CD4-positive, alpha-beta T cell treated with Interleukin-17A for 1 hour (primary cell): ENCODE results near the gene TNIK.

Experiments used
- DNase-seq: peaks from one replicate; pipeline ENCODE4 v3.0.0-alpha.2; 2020

The TNIK gene

DNA sequence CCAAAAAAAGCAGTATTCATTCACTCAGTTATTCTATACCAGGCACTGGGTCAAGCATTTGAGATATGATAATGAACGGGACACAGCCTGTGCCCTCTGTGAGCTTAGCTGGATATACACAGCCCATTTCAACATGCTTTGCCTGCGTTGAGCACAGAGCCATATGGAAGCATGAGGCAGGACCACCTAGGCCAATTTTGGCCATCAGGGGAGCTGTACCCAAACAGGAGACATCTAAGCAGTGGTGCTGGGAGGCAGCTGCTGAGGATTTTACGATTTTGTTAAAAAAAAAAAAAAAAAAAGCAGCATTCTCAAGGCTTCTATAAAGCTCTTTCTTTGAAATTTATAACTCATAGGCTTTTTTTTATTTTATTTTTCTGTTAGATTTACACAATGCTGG lies 346.5 kb downstream of the TNIK start:
- DNase-seq: no peak

DNA sequence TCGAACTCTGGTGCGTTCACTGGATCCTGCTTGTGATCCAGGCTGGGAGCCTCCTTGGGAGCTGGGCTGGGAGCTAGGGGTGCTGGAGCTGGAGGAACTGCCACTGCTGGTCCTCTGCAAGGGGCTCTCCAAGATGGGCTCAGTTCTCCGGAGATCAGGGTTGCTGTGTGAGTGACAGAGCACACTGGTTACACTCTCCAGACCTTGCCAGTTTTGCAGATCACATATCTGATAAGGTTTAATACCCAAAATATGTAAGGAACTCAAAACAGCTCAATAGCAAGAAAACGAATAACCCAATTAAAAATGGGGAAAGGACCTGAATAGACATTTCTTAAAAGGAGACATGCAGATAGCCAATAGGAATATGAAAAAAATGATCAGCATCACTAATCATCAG lies 349.5 kb downstream of the TNIK start:
- no peak for DNase-seq

DNA sequence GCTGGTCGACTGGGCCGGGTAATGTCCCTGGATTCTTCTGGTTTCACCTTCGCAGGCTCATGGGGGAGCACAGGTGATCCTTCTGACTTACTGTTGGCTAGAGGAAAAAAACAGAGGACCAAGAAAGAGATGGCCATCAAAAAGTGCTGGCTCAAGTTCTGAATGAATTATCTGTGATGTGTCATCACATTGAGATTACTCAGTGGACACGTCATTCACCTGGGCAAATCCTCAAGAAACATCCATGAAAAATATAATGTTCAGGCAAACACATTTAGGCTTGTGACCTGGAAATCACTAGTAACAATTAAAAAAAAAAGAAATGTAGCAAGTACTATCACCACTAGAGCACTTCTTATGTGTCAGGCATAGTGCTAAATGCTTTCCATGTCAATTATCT lies 352.1 kb downstream of the TNIK start:
- DNase-seq: no peak

DNA sequence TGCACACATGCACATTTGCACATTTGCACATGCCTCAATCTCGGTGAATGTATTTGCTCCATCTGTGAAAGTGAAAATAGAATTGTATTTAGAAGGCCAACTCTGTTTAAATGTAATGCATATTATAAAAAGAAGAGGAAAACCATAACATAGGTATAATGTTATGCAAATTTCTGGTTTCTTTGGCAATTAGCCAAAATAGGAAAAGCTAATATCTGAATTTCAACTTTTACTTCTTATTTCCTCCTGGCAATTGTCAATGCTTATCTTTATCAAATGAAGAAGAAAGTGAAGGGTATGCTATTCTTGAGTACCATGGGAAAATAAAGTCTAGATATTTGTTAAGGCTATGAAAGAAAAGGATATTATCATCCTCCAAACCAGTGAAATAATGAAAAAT lies 357.0 kb downstream of the TNIK start:
- no peak for DNase-seq

DNA sequence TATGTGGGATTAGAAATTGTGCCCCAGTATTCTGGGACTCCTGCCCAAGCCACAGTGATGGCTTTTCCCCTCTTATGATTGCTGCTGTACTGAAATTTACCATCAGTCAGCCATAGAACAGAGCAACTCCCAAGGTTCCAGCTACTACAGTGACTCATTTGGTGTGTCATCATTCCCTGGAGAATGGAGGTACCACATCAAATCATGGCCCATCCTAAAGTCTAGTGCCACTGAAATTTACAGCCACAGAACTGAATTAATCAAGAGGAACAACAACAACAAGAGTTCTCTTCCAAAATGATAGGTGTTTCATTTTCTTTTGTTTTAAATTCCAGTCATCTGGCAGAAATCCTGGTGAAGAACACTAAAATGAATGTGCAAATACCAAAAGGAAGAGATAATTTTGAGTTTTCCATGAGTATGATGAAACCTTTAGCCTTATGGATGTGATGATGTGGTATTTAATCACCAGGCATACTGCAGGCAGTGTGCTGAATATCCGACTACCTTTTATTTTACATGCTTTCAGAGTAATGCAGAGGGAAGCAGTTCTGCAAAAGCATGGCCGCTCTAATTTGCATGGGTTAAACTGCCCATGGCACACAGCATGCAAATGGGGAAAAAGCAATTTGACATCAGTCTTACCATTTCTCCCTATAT lies 358.1 kb downstream of the TNIK start:
- no peak for DNase-seq

DNA sequence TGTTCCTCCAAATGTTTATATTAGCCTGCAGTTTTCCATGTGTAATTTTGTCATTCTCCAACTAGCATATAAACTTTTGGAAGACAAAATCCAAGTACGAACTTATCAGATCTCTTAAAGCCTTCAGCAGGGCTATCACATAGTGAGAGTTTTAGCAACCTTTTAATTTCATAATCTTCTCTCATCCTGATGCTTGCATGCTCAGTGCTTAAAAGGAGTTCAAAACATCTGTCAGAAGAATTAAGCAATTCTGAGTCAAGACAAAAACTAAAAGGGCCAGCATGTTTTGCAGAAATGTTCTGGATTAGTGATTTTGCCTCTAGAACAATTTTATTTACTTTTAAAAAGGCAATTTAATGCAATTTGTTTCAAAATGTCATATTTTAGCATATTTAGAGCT lies 360.3 kb downstream of the TNIK start:
- DNase-seq: no peak

DNA sequence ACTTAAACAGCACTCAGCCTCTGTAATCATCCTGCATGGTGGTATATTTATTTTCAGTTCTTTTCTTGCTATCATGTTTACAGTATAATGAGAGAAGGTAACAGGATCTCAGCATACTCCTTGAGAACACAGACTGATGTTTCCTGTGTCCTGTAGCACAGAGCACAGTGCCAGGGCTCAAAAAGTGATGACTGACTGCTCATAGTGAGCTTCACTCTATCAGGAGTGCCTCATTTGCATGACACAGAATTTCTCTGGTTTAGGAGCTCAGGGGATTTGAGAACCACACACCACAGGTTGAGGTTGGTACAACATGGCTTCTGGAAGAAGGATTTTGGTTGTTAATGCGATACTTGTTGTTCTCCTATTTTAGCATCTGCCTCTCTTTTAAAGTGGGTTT lies 365.1 kb downstream of the TNIK start:
- no peak for DNase-seq

DNA sequence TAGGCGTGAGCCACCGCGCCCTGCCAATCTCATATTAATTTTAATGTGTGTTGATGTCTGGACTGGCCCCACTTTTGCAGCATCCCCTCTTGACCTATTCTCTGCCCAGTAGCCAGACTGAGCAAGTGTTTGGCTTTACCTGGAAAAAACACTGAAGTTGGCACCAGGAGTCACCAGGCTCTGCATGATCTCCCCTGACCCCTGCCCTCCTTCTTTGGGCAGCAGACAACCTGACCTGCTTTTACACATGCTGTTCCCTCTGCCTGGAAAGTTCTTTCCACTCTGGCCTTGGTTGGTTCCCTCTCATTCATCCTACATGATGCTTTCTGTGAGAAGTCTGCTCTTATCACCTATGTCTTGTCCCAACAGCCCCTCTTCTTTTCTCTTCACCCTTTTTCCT lies 365.8 kb downstream of the TNIK start:
- no peak for DNase-seq

DNA sequence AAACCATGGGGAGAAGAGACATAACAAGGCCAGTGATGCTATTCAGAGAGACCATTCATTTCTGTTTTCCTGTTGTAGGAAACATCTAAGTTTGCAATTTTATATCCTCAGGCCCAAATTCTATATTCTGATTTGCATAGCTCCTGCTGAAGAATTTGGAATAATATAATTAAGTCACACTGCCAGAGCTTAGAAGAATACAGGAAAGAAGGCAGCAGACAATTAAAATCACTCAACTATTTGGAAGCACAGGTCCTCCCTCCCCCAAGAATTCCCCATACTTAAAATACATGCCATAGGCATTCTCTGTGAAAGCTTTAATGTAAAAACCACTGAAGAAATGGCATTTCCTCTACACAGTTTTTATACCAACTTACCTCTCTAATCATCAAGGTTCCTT lies 366.7 kb downstream of the TNIK start:
- no peak for DNase-seq

DNA sequence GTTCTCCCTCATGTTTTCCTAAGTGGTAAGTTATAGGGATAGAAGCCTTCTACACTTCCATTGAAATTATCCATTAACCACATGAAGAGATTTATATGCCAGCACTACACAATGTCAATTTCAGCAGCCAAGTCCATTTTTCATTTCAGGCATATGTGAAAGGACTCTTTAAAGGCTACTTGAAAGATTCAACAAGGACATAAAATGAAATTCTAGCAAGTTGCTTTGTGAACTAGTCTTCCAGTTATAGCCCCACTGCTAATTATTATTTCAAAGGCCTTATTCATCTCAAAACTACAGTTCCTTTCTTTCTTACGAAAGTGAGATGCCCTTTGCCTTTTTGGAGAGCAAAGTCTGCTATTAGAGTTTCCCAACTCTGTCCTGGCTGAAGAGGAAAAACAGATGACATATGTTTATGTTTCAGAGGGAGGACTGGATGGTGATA lies 367.7 kb downstream of the TNIK start:
- DNase-seq: no peak

DNA sequence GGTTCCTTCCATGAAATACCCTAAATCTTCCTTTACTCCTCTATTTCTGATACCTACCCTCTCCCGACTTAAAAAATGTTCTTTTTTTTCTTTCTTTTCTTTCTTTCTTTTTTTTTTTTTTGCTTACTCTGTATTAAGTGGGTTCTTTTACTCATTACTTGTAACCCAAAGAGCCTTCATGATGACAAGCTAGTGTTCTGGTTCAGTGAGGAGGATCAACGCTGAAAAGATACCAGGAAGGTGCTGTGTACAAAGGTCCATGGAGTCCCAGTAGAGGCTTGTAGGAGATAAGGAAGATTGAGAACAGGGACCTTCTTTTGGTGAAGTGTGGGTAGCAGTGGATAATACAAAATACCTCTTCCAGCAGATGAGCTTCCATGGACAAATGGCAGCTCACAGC lies 369.9 kb downstream of the TNIK start:
- DNase-seq: no peak

DNA sequence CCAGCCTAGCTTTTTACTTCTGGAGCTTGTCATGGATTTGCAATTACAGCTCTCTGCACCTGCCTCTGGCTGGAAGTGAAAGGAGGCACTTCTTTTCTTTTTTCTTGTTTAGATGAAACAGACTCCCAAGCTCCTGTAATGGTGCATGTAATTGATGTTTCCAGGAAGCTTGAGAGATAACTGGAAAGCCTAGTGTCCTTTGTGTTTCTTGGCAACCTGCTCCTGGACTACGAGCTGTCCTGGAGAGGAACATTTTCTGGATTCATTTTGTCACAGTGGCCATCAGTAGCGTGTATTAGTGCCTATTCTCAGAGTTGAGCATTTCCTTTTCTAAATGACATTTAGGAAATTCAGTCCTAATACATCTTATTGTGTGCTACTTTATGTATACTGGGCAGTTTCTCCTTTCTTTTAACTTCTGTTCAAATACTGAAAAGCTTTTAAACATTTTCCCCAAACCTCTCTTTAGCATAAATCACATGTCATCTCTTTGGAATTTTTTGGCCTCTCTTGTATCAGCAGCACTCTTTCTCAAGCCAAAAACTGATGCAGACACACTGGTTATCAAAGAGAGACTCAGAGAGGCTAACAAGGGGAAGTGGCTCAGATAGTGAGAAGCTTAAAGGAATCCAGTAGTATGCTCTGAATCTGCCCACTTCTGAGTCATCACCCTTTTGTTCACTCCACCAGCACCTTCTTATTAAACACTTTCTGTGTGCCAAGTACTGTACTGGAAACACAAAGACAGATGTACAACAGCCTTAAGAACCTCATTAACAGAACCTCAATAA lies 371.0 kb downstream of the TNIK start:
- no peak for DNase-seq

DNA sequence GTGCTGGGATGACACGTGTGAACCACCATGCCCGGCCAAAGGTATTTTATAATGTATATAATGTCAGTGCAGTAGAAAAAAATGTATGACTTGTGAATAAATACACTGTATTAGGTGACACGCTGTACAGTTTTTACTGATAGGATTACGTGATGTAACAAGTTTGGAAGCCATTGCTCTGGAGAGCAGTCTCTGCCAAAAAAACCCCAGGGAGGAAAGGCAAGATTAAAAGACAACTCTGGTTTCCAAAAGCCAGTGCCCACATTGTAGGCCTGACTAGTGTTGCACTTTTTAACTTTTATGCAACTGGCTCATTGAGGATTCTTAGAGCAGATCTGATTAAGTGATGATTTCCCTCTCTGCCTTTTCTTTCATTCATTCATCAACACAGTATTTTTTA lies 371.7 kb downstream of the TNIK start:
- DNase-seq: no peak

DNA sequence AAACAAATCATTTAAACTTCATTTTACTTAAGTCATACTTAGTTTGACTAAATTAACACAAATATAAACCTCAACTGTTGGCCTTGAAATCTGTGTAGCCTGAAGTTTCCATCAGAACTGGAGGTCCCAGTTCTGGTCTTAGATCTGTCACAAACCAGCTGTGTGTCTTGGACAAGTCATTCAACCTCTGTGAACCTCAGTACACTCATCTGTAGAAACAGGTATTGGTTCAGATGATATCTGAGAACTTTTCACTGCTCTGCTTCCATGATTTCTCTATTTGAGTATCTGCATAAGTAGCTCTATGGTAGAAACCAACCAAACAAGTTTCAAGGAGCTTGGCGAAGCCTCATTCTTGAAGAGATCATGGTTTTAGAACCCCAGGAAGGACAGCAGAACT lies 373.3 kb downstream of the TNIK start:
- no peak for DNase-seq

DNA sequence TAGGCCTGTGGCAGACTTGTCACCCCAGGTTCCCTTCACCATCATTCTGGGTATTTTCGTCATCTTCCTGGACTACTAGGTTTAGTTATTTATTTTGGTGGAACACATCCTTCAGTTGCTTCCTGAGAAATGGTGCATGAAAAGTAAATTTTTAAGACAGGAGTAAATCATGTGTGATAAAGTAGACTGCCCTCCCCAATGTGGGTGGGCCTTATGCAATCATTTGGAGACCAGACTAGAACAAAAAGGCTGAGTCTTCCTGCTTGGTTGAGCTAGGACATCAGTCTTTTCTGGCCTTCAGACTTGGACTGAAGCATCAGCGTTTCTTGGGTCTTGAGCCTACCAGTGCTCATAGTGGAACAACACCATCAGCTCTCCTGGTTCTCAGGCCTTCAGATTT lies 382.9 kb downstream of the TNIK start:
- DNase-seq: no peak

DNA sequence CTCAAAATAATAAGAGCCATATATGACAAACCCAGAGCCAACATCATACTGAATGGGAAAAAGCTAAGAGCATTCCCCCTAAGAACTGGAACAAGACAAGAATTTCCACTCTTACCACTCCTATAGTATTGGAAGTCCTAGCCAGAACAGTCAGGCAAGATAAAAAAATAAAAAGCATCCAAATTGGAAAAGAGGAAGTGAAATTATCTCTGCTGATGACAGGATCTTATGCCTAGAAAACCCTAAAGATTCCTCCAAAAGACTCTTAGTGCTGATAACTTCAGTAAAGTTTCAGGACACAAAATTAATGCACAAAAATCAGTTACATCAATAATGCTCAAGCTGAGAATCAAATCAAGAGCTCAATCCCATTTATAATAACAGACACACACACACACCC lies 387.8 kb downstream of the TNIK start:
- DNase-seq: no peak

DNA sequence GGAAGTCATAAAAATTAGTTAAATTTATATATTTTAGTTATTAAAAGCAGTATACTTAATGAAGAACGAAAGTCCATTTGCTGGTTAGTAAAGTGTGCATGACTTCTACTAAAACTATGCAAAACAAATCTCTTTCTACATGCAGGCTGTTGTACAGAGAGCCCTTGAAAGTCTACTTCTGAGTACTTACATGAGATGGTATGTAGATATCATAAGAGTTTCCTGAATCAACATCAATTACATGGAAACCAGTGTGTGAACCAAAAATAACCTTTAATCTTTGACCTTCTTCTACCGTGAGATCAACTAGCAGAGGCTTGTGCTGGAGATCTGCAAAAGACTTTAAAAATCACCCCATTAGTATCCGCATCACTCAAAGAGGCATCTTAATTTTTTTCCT lies 391.5 kb downstream of the TNIK start:
- DNase-seq: no peak

DNA sequence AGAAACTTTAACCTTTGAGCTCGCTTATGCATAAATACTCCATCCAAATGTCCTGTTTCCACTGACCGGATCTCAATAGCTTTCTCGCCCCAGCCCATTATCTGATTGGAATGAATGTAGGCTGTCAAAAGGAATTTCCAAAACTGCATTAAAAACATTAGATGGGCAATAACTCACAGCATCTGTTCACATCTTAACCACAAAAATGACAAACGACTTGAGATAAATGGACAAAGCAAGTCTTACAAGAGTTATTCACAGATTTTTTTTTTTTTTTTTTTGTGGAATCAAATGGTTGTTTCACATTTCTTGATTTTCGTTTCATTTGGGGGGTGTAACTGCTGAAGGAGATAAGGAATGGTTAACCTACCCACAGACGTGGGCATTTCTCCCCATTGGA lies 394.0 kb downstream of the TNIK start:
- DNase-seq: no peak

DNA sequence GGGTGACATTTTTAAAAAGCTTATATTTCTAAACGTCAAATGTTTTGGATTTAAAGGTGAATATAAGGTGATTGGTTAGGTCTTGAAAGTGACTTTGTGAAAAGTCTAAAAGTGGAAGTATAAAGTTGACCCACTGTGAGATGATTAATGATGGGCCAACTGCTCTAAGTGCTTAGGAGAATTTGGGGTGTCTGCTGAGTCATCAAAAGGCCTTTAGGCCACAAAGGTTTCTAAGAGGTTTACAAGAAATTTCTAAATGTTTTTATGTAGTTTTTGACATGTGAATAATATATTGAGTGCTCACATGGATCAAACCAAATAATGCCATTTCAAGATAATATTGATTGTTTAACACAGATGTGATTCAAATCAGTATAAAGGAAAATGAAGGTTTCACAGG lies 394.5 kb downstream of the TNIK start:
- DNase-seq: no peak

DNA sequence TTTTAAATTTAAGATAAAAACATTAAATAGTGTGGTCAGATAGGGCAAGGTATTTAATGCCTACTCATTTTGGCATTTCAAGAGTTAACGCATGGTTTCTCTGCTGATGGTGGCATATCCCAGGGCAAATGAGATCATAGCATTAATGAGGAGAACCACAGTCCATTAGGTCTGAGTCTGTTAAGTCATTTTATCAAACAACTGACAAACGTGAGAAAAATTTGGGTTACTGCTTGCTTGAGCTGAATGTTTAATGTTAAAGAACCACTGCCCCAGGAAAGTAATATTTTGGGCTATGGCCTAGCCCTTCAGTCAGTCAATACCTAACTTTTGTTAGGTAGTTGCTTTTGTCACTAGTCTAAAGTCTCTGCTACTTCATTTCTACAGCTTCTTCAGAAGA lies 395.7 kb downstream of the TNIK start:
- DNase-seq: no peak

DNA sequence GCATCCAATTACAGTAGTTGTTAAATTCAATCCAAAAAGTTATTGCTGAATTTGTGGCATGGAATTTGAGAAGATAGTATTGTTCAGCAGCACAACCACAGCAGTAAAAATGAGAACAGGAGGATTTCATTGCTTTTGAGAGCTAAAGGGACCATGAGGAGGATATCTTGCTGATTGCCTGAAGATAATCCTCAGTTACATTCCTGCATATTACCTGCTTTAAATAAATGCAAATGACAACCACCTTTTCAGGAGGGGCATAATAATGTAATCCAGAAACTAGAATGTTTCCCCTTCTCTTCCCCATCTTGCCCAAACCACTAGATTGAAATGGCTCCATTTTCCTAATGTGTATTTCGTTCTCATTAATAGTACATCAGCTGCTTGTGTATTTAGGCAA lies 398.5 kb downstream of the TNIK start:
- DNase-seq: no peak

DNA sequence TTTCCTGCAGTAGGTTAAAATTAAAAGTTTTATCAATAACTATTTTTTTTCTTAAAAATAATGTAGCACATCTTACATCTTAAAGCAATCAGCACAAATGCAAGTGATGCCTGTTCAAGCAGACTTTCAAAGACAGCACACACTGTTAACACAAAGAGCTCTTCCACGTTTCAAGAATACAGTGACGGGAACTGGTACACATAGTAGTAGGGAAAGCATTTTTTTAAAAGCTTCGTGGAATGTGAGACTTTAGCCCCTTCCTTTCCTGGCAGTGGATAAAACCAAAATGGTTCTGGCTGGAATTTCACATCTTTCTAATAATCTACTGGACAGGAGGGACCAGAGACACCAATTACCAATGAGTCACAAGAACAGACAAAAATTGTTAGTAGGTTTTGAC lies 400.2 kb downstream of the TNIK start:
- DNase-seq: no peak

DNA sequence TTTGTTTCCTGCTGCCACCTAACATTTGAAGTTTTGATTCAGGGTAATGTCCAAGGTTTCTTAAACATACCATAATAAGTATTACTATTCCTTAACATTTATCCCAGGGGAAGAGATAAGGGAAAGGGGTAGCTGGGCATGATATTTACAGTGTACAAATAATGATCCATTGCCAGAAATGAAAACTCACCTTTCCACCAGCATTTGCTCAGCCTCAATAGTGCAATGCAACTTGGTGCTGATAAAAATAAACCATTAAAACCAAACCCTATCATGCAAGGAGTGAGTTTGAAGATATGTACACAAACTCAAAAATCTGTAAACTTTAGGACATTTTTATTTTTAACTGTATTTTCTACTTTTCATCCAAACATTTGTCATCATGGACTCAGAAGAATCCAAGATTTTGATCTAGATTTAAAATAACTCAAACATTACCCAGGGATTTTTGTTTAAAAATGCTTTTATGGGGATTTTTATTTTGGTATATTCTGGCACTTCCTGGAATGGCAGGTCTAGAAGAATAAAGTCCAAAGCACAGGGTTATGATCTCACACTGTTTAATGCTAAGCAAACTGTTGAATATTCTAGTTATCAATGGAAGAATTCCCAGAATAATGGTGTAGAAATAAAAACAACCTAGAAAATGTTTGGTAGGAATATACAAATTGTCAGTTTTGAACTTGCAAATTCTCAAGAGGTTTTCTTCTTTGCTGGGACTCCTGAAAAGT lies 401.2 kb downstream of the TNIK start:
- no peak for DNase-seq

DNA sequence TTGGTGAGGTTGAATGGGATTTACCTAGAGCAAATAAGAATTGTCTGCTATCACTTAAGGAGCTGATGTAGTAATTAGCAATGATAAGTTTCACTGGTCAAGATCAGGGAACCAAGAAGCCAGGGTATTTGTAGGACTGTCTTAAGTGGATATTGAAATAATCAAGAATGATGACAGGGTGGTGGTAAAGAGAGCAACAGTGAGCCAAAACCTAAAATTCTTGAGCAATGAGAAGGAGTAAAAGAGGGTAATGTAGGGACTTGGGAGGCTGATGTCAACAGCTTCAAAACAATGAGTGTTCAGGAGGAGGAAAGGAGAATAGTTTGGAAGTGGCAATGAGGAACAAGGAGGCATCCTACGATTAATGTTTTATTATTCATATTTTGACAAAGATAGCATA lies 402.1 kb downstream of the TNIK start:
- DNase-seq: no peak
